ENCODE data around the gene GNB1.

DNA sequence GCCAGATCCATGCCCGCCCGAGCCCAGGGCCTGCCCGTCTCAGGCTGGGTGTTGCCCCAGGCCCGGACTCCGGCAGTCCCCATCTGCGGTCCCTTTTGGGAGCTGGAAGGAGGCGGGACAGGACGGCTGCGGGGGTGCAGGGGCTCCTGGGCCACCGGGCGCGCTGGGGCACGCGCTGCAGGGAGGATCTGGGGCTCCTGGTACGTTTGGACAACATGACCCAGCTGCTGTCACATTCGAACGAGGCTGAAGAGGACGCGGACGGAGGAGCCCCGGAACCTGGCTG, 17.6 kb upstream of the GNB1 start:
- TF ChIP-seq EP300 (IDR thresholded peaks at IDR 0.05) (no peak), POLR2A (IDR thresholded peaks at IDR 0.05) (no peak)
- TF ChIP-seq, protein P1, sequence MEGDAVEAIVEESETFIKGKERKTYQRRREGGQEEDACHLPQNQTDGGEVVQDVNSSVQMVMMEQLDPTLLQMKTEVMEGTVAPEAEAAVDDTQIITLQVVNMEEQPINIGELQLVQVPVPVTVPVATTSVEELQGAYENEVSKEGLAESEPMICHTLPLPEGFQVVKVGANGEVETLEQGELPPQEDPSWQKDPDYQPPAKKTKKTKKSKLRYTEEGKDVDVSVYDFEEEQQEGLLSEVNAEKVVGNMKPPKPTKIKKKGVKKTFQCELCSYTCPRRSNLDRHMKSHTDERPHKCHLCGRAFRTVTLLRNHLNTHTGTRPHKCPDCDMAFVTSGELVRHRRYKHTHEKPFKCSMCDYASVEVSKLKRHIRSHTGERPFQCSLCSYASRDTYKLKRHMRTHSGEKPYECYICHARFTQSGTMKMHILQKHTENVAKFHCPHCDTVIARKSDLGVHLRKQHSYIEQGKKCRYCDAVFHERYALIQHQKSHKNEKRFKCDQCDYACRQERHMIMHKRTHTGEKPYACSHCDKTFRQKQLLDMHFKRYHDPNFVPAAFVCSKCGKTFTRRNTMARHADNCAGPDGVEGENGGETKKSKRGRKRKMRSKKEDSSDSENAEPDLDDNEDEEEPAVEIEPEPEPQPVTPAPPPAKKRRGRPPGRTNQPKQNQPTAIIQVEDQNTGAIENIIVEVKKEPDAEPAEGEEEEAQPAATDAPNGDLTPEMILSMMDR (IDR thresholded peaks at IDR 0.05): no peak

Measured in sigmoid colon (tissue), 4 donors.